GM18873 (cell line): ENCODE measurements around the gene ZMAT5.

ENCODE experiments used
- ATAC-seq: cut with Tn5 transposase; IDR thresholded peaks from one replicate; pipeline ENCODE4 v1.9.1; 2021; ENCODE audit warnings: mild to moderate bottlenecking, moderate library complexity, moderate number of reproducible peaks; ENCODE audit not compliant: unreplicated experiment, low FRiP score

The ZMAT5 gene, protein sequence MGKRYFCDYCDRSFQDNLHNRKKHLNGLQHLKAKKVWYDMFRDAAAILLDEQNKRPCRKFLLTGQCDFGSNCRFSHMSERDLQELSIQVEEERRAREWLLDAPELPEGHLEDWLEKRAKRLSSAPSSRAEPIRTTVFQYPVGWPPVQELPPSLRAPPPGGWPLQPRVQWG

GRCh38 chr22:29766632-29767170 lies at the start of gene ZMAT5:
TSS of gene ZMAT5 (minus strand) at chr22:29767007. CDS start at chr22:29748544, 18,463 bp downstream.
- ATAC-seq: peak; percentile 74

- no peak for ATAC-seq
Measured at GRCh38 chr22:29816539-29816938, 49.7 kb upstream of the ZMAT5 start.

DNA sequence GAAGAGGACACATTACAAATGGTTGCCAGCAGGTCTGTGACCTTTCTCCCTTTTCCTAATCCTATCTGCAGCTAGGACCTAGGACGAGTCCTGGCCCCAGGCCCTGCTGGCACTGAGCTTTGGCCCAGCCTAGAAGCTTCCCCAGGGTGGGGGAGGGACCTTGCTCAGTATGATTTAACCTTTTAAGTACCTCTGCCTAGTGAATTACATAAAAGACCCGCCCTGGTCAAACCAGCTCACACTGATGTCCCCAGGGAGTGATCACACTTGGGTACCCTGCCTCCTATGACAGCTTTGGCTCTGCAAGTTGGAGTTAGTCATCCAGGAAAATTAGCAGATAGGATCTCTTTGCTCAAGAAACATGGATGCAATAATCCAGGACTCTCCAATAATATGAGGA lies 49.3 kb upstream of the ZMAT5 start:
- no peak for ATAC-seq

GRCh38 chr22:29815580-29815979 lies 48.8 kb upstream of the ZMAT5 start:
- no peak for ATAC-seq

GRCh38 chr22:29814003-29814402 lies 47.2 kb upstream of the ZMAT5 start:
- ATAC-seq: no peak

DNA sequence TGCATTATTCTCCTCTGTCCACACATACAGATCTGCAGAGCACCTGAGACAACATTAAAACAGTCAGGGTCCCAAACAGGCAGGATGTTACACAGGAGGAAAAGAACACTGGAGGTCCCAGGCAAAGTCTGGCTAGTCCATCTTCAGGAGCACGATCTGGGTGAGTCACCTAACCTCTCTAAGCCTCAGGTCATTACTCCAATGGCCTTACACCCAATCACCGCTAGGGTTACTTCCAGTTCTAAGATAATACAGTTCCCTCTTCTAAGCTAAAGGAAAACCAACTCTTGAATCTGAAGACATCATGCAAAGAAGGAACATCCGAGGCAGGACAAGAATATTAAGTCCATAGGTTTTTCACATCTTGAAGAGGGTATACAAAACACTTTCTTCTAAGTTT lies 46.8 kb upstream of the ZMAT5 start:
- ATAC-seq: no peak

DNA sequence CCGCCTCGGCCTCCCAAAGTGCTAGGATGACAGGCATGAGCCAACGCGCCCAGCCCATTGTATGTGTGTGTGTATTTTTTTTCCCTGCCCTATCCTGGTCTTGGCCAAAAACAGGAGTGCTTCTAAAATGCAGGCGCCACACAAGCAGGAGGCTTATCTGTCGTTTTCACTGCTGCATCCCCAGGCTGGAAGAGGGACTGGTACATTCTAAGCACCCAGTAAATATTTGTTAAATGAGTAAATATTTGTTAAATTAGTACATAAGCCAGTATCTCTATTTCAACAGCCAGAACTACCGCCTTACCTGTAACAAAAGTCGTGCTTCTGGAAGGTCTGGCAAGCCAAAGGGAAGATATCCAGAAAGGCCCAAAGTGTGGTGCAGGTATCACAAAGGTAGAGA lies 46.3 kb upstream of the ZMAT5 start:
- ATAC-seq: no peak

DNA sequence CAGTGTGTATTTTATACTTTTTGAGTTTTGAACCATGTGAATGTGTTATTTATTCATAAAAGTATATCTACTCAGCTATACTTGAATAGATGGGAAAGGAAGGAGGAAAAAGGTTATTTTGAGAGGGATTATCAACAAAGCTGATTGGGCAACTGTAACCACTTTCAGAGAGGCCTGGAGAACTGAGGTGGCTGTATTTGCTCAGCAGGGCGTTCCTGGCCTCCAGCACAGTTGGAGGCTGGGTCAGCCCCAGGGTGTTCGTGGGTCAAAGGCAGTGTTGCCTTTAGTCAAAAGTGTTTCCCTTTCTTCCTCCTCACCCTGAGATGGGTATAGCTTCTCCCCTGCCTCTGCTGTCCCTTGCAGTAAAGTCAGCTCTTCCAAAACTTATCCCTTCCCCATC lies 44.6 kb upstream of the ZMAT5 start:
- ATAC-seq: no peak

DNA sequence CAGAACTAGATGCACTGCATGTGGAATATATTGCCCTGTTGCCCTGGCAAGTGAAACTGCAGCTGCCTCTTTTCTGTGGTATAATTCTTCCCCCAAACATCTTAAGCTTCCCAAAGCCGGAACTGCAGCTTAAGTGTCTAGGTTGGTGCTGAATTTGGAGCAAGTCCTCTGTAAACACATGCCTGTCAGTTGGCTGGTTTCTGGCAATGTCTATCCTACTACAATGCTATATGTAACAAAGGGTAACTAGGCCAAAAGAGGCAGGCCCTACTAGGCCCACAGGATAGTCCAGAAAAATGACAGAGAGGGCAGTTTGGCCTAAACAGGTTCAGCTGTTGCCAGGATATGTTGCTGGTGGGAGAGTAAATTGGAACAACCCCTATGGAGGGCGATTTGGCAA lies 43.4 kb upstream of the ZMAT5 start:
- no peak for ATAC-seq

DNA sequence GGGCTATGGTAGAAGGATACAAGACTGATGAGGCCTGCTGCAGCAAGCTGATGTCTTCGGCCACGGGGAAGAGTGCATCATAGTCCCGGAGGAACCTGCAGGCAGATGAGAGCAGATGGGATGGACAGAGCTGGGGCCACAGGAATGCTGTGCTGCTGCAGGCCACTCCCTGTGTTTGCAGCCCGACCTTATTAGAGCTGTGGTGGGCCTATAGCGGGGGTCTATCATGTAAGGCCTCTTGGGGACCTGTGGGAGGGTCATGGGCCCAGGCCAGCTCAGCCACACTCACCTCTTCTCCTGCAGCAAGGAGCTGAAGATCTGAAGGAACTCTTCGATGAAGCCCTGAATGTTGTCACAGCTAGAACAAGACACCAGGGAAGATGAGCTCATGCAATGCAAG lies 39.4 kb upstream of the ZMAT5 start:
- ATAC-seq: no peak

- no peak for ATAC-seq
Measured at GRCh38 chr22:29804985-29805384, 38.2 kb upstream of the ZMAT5 start.

- ATAC-seq: no peak
Measured at GRCh38 chr22:29803190-29803589, 36.4 kb upstream of the ZMAT5 start.

DNA sequence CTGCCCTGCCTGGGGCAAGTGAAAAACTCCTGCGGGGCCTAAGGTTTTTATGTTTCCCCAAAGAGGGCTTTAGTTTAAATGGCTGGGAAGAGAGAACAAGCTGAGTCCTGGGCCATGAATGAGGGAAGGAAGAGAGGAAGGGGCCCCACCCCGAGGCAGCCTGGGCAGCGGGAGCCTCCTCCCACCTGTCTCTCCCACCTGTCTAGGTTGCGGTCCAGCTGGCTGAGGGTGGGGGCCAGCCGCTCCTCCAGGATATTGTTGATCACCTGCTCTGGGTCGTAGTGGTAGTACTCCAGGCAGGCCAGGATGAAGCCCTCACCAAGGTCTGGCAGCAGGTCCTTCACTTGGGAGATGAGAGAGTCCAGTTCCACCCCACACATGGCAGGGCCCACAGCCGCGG lies 35.0 kb upstream of the ZMAT5 start:
- no peak for ATAC-seq

DNA sequence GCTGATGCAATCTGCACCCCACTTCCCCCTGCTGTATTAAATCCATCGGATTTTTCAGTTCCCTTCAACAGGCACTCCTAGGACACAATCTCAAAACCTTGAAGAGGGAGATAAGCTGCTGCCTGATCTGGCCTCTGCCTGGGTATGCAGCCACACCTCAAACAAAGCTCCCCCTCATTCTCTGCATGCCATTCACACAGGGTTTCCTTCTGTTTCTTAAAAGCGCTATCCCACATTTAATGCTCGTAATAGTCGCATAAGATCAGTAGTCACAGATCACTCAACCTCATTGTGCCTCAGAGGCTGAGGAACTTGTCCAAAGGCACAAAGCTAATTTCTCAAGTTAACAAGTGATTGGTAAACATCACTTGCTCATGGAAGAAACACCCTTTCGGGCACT lies 34.3 kb upstream of the ZMAT5 start:
- no peak for ATAC-seq

DNA sequence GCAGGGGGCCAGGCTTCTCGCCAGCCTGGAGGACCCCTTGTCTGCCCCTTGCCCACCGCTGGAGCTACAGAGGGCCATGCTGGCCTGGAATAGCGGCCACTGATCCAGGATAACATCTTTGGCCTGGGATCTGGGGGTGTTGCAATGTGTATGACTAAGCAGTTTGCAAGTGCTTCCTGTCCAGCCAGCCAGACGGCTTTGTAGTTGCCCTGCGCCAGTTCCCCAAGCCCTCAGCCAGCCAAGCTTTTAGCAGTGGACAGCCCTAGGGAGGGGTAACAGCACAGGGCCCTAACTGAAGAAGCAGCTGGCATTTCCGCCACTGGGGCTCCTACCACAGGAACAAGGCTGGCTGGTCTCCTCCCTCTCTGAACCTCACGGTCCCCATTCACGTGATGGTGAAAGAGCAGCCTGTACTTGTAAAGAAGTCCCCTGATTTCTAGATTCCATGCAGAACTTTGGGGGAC lies 32.4 kb upstream of the ZMAT5 start:
- no peak for ATAC-seq

DNA sequence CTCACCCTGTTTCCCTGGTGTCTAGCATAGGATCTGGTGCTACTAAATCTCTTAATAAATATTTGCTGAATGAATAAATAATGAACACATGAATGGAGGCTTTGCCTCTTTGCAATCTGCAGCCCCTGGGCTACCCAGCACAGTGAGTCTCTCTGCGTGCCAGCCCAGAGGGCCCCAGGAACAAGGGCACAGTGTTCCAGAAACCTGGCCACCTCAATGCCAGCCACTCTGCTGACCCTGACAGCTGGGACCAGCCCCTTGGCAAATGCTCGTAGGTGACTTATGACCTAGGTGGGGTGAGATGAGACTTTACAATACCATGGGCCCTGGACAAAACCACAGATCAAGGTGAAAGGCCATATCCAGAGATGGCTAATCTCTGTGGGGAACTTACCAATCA lies 32.0 kb upstream of the ZMAT5 start:
- no peak for ATAC-seq

DNA sequence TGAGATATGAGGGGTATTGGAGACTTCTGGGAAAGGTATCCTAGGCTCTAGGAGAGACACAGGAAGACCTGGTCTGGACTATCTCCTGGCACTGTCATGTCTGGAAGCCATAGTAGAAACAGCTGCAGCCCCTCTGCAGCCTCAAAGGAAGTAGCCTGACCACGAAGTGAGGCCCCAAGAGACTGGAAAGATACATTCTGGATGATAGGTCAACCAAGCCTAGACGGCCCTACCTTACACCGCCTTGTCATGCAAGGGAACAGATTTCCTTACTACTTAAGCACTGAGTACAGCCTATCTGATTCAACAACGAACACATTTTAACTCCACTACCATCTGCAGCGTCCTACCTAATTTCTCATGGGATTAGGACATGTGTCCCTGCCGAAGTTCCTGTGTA lies 31.5 kb upstream of the ZMAT5 start:
- ATAC-seq: no peak

DNA sequence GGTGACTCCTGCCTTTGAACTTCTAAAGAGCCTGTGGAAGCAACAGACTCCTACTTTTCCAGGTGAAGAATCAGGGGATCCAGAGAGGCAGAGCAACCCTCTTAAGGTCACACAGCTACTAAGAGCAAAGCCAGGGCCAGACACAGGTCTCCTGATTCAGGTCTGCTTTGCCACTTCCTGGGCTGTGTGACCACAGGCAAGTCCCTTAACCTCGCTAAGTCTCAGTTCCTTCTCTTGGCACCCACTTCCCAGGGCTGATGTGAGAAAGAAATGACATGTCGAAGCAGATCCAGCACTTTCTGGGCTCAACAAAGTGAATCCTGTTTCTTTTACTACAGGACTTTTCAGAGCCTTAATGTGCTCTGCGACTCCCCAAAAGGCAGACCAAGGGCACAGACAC lies 30.5 kb upstream of the ZMAT5 start:
- no peak for ATAC-seq

- no peak for ATAC-seq
Measured at GRCh38 chr22:29795663-29796062, 28.9 kb upstream of the ZMAT5 start.

- ATAC-seq: no peak
Measured at GRCh38 chr22:29793396-29793795, 26.6 kb upstream of the ZMAT5 start.

- ATAC-seq: no peak
Measured at GRCh38 chr22:29790061-29790460, 23.3 kb upstream of the ZMAT5 start.

GRCh38 chr22:29788339-29789279 lies 21.8 kb upstream of the ZMAT5 start:
- ATAC-seq: no peak
